Upper lobe of left lung (tissue), 6 donors: ENCODE measurements around the gene ZNF224. TPM values are rescaled to one million over a fixed set of nuclear protein-coding genes. Genes with fewer than 3 reads are reported as not detected.

Source experiments
- ATAC-seq, 2 donors: fragments of 200-7000 bp; cut with Tn5 transposase; one replicate each; pipeline ENCODE4 v1.9.1; 2022; ENCODE audit warnings: mild to moderate bottlenecking in 2 of 2, moderate library complexity in 2 of 2; ENCODE audit not compliant: low FRiP score in 2 of 2
- DNase-seq, 2 donors: peaks; one replicate each; pipeline ENCODE4 v3.0.0-alpha.2; 2019 to 2020
- H3K27ac ChIP-seq, 4 donors: fragments of 200-600 bp; sonication (generic); one replicate each; pipeline ENCODE4 v1.5.1; 2016 to 2019
- H3K27me3 ChIP-seq, 4 donors: fragments of 200-600 bp; sonication (generic); one replicate each; pipeline ENCODE4 v1.5.1; 2017 to 2019
- H3K36me3 ChIP-seq, 4 donors: fragments of 200-600 bp; sonication (generic); one replicate each; pipeline ENCODE4 v1.5.1; 2016 to 2019
- H3K4me1 ChIP-seq, 4 donors: fragments of 200-600 bp; sonication (generic); one replicate each; pipeline ENCODE4 v1.5.1; 2018 to 2019
- H3K4me3 ChIP-seq, 4 donors: fragments of 200-600 bp; sonication (generic); one replicate each; pipeline ENCODE4 v1.5.1; 2017 to 2019; ENCODE audit warnings: mild to moderate bottlenecking in 2 of 4, moderate library complexity in 1 of 4
- H3K9me3 ChIP-seq, 4 donors: fragments of 200-600 bp; sonication (generic); one replicate each; pipeline ENCODE4 v1.5.1; 2018 to 2019
- EP300 ChIP-seq, 4 donors: sonication (generic); formaldehyde crosslinking; IDR thresholded peaks; one replicate each; pipeline ENCODE4 v1.5.1; 2017; ENCODE audit warnings: antibody characterized with exemption in 4 of 4, control low read depth in 2 of 4
- POLR2A ChIP-seq, 4 donors: fragments of 450-650 bp; IDR thresholded peaks; one replicate each; pipeline ENCODE4 v1.5.1; 2016 to 2017; ENCODE audit warnings: antibody characterized with exemption in 4 of 4, mild to moderate bottlenecking in 2 of 4
- POLR2AphosphoS5 ChIP-seq, 2 donors: sonication (generic); formaldehyde crosslinking; IDR thresholded peaks; one replicate each; pipeline ENCODE4 v1.5.1; 2017; ENCODE audit warnings: antibody characterized with exemption in 2 of 2
- WGBS, 2 donors: methylation state at CpG; one replicate each; pipeline ENCODE4 v1.1.5; 2017 to 2018; 5-methylcytosine and 5-hydroxymethylcytosine counted together
- total RNA-seq, 6 donors: library from RNA; depleted of rRNA in 4 of 6; stranded (reverse); fragments of >200 nt in 4 of 6; gene quantifications; one replicate each; pipeline versions ENCODE4 v1.1.0 to v1.2.1, GENCODE V29; 2016 to 2021
- TF ChIP-seq, protein P1 (sequence below), 6 experiments: fragments of 450-650 bp in 4 of 6; fragments of 200-600 bp in 2 of 6; sonication (generic) in 2 of 6; IDR thresholded peaks; one replicate each; pipeline ENCODE4 v1.5.1; 2016 to 2019; ENCODE audit warnings: antibody characterized with exemption in 6 of 6
- donor health status: DM: no; HTN: no; CAD: no; lungs with moderate emphysema.
- donor health status: DM: no; HTN: yes; CAD: no; lungs with severe emphysema.

Gene ZNF224
- total RNA-seq, 6 donors from 2014 or later = 19.8 to 108 (median 29.1) TPM

DNA sequence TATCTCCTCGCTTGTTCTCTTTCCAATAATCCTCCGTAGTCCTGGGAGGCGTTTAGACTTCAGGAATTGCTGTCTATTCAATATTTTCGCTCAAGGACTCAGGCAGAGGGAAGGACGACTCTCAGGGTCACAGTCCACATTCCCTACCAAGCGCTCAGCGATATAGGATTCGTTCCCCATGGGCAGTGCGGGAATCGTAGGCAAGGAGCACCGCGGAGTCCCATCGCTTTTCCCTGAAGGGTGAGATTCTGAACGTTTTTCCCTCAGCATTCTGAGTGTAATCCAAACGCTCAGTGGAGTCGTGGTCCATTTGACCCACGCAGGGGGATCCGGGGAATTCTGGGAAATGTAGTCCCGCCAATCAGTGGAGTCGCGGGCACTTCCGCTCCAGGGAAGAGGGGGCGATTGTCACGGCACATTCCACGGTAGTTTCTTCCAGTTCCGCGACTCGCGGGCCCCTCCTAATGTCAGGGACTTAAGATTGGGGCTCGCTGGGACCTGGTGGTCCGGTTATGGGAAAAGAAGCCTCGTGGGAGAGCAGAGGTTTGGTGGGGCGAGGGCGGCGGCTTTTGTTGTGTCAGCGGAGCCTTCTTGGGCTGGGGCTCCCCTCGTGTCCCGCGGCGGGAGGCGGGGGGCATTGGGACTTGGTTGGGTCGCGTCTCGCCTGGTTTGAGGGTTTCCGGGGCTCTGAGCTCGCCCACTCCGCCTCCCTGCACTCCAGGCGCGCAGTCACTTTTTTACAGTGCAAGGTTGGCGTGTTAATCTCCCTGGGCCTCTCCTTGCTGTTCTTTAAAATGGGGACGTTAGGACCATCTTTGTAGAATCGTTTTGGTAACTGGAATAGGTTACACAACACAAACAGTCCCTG lies 47.3 kb downstream of the ZNF224 start, which contains the start of gene ZNF234:
Gene ZNF234 (plus strand): TSS at position 364 of the 868 bp plus-strand sequence. CDS start 3,079 bp downstream, outside the sequence.
- Histone ChIP-seq H3K9me3 (no peaks in the 10 kb centered on the region), H3K4me1 (peaks cover 5 to 26% (median 17%) of the 10 kb centered on the region in 4 donors), H3K27ac (peak within 1 kb of the TSS; percentile 48 to 82 (median 78)), H3K27me3 (no peaks in the 10 kb centered on the region), H3K36me3 (peaks cover 2 to 23% (median 9%) of the 10 kb centered on the region in 4 donors), H3K4me3 (peak within 1 kb of the TSS; percentile 69 to 99 (median 82))
- TF ChIP-seq, protein P1, sequence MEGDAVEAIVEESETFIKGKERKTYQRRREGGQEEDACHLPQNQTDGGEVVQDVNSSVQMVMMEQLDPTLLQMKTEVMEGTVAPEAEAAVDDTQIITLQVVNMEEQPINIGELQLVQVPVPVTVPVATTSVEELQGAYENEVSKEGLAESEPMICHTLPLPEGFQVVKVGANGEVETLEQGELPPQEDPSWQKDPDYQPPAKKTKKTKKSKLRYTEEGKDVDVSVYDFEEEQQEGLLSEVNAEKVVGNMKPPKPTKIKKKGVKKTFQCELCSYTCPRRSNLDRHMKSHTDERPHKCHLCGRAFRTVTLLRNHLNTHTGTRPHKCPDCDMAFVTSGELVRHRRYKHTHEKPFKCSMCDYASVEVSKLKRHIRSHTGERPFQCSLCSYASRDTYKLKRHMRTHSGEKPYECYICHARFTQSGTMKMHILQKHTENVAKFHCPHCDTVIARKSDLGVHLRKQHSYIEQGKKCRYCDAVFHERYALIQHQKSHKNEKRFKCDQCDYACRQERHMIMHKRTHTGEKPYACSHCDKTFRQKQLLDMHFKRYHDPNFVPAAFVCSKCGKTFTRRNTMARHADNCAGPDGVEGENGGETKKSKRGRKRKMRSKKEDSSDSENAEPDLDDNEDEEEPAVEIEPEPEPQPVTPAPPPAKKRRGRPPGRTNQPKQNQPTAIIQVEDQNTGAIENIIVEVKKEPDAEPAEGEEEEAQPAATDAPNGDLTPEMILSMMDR (IDR thresholded peaks at IDR 0.05) = no peak
- peak in 1 of 4 donors; percentile 54 for TF ChIP-seq POLR2A (IDR thresholded peaks at IDR 0.05)
- TF ChIP-seq EP300 (IDR thresholded peaks at IDR 0.05) = peak in 1 of 4 donors; percentile 2
- peak; percentile 60 to 75 for TF ChIP-seq POLR2AphosphoS5 (IDR thresholded peaks at IDR 0.05)
- 3% methylated on average over 18 to 45 of the region's 52 CpGs for WGBS, 2 donors
- peak; percentile 94 to 99 for ATAC-seq
- peak; percentile 84 to 85 for DNase-seq

DNA sequence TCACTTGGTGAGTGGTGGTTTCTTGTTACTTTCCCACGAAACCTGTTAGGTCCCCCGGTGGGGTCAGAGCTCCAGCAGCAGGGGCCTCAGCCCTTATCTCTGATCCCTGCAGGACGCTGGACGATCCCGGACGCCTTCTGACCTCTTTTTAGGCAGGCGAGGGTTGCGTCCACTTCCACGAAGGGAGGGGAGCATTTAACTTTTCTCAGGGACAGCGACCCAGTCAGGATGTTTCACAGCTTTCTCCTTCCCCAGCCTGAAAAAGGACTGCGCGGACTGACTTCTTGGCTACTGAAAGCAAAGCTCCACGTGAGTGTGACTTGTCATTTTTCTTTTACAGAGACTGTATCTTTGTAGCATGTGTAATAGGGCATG lies 47.9 kb downstream of the ZNF224 start:
- Histone ChIP-seq H3K36me3 (peaks cover 3 to 27% (median 10%) of the 10 kb centered on the region in 4 donors), H3K27me3 (no peaks in the 10 kb centered on the region), H3K27ac (peak overlapping the region in 3 of 4 donors; percentile 48 to 82 (median 77)), H3K4me3 (peak overlapping the region; percentile 69 to 99 (median 82)), H3K4me1 (peaks cover 5 to 26% (median 17%) of the 10 kb centered on the region in 4 donors), H3K9me3 (no peaks in the 10 kb centered on the region)
- DNase-seq (no peak), ATAC-seq (peak in 1 of 2 donors; percentile 21)
- WGBS, 2 donors = 10 to 17% methylated on average over 12 to 13 of the region's 13 CpGs
- TF ChIP-seq, protein P1 (IDR thresholded peaks at IDR 0.05) = no peak
- TF ChIP-seq EP300 (IDR thresholded peaks at IDR 0.05) (no peak), POLR2A (IDR thresholded peaks at IDR 0.05) (no peak)

DNA sequence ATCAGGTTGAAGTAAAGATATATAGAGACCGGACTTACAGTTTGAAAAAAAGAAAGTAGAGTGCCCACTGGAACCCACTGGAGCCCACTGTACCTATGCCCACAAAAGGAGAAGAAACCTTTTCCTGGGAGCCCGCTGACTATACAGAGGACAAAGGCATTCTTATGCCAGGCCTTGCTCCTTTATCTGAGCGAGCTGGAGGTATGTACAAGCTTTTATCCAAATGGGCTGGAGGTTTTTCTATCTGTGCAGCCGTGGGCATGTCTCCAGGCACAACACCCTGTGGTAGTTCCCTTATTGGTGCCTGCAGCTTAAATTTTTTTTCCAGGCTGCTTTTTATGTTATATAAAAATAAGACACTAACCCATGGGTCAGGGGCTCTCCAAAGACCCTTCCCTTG lies 55.6 kb downstream of the ZNF224 start:
- H3K9me3 ChIP-seq = peaks cover 16 to 40% (median 33%) of the 10 kb centered on the region in 4 donors
- 90 to 92% methylated on average over 4 of the region's 4 CpGs for WGBS, 2 donors
- H3K27me3 ChIP-seq = no peaks in the 10 kb centered on the region
- ATAC-seq = no peak
- no peak overlapping the region for H3K27ac ChIP-seq
- TF ChIP-seq POLR2A (IDR thresholded peaks at IDR 0.05) (no peak), EP300 (IDR thresholded peaks at IDR 0.05) (no peak), POLR2AphosphoS5 (IDR thresholded peaks at IDR 0.05) (no peak)
- TF ChIP-seq, protein P1 (IDR thresholded peaks at IDR 0.05) = no peak
- peaks cover 39 to 98% (median 76%) of the 10 kb centered on the region in 4 donors for H3K36me3 ChIP-seq
- H3K4me1 ChIP-seq = no peaks in the 10 kb centered on the region
- no peak overlapping the region for H3K4me3 ChIP-seq
- no peak for DNase-seq

DNA sequence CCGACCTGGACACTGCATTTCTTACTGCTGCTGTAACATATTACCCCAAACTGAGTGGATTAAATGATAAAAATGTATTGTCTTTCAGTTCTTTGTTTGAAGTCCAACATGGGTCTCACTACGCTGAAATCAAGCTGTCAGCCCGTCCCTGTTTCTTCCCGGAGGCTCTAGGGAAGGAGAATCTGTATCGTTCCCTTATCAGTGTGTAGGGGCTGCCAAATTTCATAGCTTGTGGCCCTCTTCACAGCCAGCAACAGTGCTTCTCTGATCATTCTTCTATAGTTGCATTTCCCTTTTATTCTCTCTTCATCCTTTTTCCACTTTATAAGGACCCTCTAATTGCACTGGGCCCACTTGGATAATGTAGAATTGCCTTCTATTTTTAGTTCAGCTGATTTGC lies 57.3 kb downstream of the ZNF224 start:
- Histone ChIP-seq H3K27me3 (no peaks in the 10 kb centered on the region), H3K4me1 (no peaks in the 10 kb centered on the region), H3K9me3 (peaks cover 33 to 55% (median 49%) of the 10 kb centered on the region in 4 donors), H3K36me3 (peaks cover 44 to 98% (median 76%) of the 10 kb centered on the region in 4 donors), H3K27ac (no peak overlapping the region), H3K4me3 (no peak overlapping the region)
- TF ChIP-seq, protein P1 (IDR thresholded peaks at IDR 0.05) = no peak
- TF ChIP-seq POLR2AphosphoS5 (IDR thresholded peaks at IDR 0.05) = no peak
- TF ChIP-seq EP300 (IDR thresholded peaks at IDR 0.05) = no peak
- no peak for TF ChIP-seq POLR2A (IDR thresholded peaks at IDR 0.05)
- 95 to 99% methylated on average over 5 of the region's 5 CpGs for WGBS, 2 donors
- ATAC-seq (no peak), DNase-seq (no peak)
